Kasumi-1 (cell line): ENCODE measurements around the gene ZPR1.
A peak's percentile ranks its signal among the peaks of the same experiment; 100 is the strongest.
"Not testable (repeated sequence)": the region's sequence is repeated elsewhere in the genome, so short reads cannot be mapped to it uniquely, and the experiment has no call there.

ENCODE experiments used
- DNase-seq, 2 experiments: peaks; one replicate each; lab custom pipeline; 2025; lab: John Stamatoyannopoulos, UW

ZPR1 gene

DNA sequence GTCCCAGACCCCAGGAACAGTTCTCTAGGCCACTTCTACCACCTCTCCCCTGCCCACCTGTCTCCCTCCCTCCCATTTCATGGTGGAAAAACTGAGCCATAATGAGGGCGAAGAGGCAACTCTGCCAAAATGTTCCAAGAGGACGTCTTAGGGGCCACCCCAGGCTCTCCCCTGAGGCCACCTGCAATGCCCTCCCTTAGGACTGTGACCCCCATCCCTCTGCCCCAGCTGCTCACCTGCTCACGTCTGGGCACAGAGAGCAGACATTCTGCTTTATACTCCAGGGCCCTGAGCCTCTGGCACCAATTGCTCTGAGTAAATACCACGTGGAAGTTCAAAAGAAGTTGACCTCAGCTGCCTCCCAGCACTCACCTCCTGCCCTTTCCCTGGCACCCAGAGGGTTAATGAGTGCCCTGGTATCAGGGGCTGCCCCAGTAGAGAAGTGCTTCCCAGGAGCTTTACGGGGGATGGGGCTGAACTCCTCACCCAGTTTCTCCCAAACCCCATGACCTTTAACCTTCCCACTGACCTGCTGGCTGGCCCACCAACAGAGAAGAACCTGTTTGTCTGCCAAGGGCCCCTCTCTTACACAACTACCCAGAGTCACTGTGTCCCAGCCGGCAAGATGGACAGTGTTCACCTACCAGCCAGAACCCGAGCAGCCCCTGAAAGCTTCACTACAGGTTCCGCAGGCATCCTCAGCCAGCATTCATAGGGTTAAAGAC is 4.5 kb upstream of the ZPR1 start:
- DNase-seq, result no peak

DNA sequence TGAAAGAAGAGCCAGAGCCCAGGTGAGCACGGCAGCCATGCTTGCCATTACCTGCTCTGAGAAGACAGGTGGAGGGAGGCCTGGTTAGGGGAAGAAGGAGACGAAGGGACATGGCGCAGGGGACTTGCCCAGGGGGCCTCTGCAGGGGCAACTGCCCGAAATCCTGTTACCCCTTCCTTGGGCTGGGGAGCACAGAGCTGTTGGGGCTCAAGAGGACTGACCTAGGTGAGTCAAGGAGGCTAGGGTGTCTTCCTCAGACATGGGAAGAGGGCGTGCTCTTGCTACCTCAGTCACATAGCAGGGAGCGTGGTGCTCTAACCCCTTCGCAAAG is 4.0 kb upstream of the ZPR1 start, which contains the start of gene APOA5:
APOA5 (minus strand) TSS at position 67 of the 331 bp plus-strand sequence; CDS start at position 48, 19 bp downstream.
- no peak for DNase-seq

DNA sequence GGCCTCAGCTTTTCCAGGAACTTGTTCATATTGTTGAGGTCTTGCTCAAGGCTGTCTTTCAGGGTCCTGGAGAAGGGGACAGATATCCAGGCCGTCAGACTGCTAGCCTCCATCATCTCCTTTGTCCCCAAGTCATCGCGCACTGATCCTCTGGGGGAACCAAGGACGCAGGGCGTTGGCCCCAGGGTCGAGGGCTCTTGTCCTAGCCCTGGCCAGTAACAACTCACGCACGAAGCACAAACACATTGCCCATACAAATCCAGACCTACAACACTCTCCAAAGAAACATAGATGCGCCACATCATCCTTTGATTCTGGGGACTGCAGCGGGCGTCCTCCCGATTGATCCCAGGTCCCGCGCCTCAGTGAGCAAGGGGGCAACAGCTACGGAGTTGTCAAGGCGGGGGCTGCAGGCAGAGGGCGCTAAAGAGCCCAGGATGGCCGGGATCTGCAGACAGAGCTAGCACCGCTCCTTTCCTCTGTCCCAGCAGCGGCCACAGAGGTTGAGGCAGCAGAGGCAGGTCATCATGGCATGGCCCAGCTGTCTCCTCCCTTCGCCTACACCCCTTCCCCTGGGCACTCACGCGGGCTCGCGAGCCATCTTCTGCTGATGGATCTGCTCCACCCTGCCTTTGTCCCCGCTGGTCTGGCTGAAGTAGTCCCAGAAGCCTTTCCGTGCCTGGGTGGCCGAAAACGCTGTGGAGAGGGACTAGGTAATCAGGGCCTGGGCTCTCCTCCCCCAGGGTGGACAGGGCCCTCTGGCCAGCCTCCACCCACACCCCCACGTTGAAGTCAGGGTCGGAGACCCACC is 3.4 kb upstream of the ZPR1 start:
- DNase-seq, result peak; percentile 55 to 78

DNA sequence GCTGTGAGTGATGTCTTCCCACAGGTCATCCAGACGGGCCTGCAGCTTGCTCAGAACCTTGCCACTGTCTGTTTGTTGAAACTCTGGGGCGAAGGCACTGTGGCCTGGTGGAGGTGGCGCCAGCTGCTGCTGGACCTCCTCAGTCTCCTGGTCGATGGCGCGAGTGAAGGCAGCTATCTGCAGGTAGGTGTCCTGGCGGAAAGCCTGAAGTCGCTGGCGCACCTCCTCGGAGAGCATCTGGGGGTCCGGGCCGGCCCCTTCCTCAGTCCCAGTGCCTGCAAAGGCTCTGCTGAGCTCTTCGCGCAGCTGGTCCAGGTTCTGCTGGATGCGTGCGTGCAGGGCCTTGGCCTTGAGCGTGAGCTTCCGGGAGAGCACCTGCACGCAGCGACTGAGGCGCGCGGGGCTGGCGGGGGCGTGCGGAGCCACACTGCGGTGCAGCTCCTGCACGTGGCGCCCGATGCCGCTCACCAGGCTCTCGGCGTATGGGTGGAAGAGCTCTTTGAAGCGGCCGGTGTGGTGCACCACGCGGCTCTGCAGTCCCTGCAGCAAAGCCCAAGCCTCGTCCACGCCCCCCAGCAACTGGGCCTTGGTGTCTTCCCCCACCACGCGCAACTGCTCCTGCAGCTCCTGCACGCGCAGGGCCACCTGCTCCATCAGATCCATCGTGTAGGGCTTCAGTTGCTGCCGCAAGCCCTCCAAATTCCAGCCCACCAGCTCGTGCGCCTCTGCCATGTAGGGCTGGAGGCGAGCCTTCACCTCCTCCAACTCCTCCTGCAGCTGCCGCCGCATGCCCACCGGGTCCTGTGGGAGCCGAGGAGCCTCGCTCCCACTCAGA is 2.6 kb upstream of the ZPR1 start:
- no peak for DNase-seq

DNA sequence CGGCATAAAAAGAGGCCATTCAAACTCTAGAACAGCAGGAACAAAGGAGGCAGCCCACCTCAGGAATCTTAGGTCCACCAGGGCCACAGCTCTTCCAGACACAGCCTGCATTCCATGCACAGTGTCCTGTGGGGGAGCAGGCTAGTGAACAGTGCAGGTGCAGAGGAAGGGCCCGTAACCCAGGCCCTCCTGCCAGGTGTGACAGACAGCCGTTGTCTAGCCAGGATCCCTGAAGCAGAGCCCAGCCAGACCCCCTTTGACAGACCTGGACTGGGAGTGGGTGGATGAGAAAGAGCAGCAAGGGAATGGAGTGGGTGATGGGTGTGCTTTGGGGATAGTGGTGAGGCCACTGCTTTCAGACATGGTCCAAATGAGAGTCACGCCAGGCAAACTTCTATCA is 1.2 kb upstream of the ZPR1 start:
- no peak for DNase-seq

DNA sequence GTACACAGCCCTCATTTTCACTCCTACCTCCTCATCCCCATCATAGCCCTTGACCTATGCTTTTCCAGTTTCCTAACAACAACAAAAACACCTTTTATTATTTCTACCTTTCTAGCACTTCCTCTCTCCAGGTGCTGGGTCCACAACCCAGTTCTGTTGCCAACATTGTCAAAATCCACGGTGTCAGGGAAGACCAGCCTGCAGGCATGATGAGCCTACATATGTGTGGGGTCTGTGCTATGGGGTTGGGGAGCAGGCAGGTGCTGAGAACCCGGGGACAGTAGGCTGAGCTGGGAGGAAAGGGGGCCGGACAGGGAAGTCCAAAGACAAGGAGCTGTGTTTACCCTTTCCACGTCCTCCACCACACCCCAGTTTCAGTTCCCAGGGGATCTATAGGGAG is 711 bp upstream of the ZPR1 start:
- DNase-seq, result no peak

DNA sequence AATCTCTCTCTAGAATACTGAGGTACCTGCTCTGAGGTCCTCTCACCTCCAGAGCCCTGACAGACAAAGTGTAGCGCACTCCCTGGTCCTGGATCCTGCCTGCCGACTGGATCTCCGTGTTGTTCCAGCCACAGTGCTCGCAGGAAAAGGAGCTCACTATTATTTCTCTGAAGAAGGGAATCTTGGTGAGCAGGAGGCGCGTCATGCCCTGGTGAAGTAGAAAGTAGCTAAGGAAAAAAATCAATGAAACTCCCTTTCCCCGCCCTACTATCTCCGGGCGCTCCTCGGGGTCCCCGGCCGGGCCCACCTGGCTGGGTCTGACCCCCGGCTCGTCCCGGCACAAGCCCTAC is 412 bp downstream of the ZPR1 start:
- no peak for DNase-seq

DNA sequence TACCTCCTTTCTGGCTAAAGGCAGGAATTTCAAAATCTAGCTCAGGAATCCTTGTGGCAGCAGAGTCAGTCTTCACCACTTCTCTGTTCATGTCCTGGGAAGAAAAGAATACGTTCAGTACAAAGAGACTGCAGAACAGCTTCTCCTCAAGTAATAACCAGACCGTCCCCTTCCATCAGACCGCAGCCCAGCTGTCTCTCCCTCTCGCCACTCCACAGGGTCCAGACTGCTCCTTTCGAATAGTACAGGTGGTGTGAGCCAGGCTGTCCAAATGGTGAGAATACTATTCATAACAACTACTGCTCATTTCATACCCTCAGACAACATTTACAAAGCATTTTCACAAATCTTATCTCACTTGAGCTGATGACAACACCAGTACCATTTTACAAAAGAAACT is 857 bp downstream of the ZPR1 start:
- DNase-seq, result no peak

DNA sequence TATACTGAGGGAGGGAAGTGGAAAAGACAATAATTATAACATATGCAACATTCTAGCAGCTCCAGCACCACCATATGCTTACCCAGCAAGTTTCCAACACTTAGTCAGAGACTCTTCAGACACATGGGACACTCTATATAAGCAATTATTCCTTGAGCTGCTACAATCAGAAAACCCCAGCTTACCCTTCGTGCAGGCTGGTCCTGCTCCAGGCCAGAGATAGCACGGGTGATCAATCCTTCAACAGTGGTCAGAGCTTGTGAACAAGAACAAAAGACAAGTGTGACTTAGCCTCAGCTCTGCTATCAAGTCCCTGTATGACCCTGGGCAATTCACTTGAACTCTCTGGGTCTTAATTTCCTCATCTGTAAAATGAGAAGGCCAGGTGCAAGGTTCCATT is 1.5 kb downstream of the ZPR1 start:
- no peak for DNase-seq

DNA sequence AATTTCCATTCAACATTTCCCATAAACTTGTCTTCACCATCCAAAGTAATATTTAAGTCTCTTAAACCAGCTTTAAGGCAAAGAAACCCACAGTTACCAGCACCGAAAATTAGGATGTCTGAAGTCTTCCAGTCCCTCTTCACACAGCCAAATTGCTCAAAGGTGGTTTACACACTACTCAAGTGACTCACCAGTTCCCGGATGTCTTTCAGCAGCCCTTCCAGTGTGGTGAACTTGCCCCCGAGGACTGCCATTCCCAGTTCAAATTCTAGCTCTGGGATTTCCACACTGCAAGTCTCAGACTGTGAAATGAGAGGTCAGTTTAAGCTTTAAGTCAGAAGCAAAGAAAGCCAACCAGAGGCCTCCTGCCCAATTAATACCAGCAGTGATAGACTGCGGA is 5.1 kb downstream of the ZPR1 start:
- DNase-seq, result no peak

DNA sequence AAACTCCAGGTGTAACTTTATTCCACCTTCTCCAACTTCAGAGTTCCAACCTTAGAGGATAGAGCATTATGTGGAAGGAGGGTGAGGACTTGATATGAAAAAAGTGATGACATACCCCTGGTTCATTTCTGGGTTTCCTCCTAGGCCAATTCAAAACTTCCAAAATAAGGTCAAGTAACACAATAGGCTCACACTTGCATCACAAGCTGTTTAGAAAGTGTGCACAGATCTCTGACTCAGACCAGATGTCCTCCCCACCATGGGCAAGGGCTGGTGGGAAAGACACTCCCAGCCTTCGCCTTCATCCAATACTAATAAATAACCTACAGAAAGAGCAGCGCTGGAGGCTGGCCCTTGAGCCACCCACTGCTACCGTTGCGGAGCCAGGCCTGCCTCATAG is 9.3 kb downstream of the ZPR1 start:
- no peak for DNase-seq

DNA sequence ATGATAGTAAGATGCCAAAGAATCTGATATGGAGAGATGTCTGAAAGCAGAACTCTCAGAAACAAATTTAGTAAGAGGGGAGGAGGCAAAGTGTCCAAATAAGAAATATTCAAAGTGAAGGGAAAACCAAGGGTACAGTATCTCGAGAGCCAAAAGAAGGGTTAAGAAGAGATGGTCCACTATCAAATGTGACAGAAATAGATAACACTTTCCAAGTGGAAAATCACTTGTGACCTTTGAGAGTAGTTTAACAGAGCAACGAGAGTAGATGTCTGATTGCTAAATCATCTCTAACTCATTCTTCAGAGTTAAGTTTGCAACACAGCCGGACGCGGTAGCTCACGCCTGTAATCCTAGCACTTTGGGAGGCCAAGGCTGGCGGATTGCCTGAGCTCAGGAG is 10.8 kb downstream of the ZPR1 start:
- no peak for DNase-seq

DNA sequence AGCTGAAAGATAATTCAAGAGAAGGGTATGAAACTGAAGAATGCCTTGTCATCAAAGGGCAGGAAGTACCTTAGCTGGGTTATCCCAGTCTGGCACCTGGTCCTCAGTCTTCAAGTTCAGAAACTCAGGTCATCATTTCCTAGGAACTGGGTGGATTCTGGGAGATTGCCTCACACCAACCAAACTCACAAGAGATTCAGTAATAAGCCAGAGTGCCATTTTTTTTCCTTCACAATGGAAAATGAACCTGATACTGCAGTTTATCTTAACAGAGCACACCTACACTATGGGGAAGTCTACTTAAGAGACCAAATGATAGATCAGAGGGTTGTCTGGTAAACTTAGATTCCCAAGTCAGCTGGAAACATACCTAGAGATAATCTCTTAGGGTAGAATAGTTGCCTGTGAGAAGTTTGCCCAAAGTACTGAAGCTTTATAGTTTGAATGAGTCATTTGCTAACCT is 11.3 kb downstream of the ZPR1 start:
- no peak for DNase-seq

DNA sequence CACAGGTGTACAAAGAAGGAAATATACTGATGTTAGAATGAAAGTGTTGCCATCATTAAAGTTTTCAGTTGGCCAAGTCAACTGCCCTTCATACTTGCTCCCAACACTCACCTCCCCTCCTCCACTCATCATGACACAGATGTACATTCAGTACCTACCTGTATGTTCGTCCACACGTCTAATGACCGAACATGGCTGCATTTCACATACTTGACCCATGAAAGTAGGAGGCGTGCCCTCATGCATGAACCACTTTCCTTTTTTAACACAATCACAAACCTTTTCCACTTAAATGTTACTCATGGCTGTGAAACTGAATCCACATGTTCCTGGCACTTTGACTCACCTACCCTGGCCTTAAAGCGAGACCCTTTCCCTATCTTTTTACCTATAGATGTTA is 11.8 kb downstream of the ZPR1 start:
- no peak for DNase-seq

DNA sequence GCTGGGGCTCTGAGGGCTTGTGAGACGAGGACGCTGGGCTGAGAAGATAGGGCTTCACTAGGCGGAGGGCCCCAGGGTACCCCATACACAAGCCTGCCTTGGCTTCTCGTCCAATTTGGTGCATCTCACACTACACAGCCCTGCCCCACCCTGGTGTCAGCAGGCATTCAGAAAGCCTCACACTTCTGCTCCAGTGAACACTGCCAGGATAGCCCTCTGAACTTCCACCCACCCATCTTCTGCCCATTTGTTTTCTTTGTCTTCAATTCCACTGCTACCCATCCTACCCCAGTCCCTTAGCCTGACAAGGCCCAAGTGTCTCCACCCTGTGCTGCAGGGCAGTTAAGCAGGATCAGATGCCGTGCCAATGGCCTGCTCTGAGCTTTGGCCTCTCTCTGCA is 13.2 kb downstream of the ZPR1 start:
- no peak for DNase-seq

DNA sequence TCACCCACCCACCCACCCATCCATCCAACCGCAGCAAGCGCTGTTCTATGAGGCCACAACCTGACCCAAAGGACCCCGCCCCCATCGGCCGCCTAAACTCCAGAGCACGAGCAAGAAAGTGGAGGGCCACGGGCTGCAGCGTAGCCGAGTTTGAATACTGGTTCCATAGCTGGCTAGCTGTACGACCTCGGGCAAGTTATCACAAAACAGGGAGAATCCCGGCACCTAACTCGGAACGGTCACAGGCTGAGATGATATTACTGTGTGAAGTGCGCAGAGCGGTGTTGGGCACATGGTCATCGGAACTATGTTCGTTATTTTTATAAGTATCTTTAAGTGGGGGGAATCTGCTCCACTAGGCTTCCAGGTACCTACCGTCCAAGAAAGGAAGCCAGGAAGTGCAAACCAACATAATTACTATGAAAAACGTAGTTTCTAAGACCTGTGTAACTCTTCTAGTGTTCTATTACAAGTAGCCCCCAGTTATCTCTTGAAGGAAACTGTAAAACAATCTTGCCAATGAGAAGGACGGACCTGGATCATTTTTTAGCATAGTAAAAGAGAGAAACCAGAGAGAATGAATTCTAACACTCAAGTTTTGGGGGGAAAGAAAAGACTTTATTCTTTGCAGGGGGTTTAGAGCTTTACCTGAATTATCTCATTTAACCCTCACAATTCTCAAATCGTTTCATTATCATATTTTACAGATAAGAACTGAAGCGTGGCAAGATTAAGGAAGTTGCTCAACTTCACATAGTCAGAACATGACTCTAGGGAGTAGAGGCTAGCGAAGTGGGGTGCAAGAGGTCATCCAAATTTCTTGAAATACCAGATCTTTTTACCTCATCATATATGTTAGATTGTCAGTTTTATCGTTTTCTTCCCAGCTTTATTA is 14.4 kb downstream of the ZPR1 start:
- DNase-seq, result peak; percentile 69 to 74

DNA sequence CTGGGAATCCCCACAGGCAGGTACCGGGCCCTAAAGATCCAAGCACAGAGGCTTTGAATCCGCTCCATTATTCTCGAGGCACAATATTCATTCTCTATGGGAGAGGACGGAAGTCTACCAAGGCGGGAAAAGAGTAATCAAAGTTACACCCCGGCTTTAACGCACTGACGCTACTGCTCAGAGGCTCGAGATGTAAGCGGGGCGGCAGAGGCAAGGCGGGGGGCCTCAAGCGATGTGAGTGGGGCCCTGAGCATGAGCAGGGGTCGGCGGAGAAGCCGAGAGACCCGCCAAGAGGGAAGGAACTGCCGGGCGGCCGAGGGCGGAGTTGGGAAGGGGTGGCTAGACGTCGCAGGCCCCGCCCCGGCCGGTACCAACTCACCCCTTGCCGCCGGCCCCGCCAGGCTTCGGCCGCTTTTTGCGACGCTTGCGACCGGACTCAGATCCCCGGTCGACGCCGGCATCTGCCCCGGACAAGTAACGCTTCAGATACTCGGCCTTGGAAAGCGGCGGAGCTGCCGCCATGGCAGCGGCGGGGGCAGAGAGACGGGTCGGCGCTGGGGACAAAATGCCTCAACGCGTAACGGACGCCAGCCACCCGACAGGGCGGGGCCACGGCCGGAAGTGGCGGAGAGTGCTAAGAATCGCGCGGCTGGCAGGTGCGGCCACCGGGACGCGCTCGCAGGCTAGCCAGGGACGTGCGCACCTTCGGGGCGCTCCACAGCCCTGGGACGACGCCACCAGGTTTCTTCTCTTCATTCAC is 15.2 kb downstream of the ZPR1 start, which contains the start of gene BUD13:
BUD13 (minus strand) TSS at position 545 of the 760 bp plus-strand sequence; CDS start at position 522, 23 bp downstream.
- DNase-seq, result peak; percentile 77 to 86

DNA sequence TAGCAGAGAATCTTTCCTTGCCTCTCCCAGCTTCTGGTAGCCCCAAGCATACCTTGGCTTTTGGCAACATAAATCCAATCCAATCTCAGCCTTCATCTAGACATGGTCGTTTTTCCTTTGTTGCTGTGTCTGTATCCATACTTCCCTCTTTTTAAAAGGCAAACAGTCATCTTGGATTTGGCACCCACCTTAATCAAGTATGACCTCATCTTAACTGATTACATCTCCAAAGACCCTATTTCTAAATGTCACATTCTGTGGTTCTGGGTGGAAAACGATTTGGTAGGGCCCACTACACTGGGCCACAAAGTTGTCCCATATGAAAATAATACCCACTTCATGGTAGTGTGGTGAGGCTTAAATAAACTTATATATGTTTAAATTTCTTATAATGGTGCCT is 15.9 kb downstream of the ZPR1 start:
- DNase-seq, result no peak

DNA sequence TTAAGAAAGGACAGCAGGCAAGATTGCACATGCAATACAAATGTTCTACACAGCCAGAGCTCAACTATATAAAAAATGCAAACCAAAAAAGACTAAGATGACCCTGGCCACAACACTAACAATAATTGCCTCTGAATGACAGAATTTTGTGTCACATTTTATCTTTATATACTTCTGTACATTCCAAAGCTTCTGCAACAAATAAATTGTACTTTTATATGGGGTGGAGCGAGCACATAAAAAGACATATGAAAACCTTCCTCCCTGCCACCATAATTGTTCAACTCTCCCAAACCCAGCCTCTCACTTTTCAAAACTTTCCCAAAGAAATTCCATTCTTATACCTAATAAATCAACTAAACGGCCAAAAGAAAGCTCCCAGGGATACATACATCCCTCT is 25.7 kb downstream of the ZPR1 start:
- DNase-seq, result no peak

DNA sequence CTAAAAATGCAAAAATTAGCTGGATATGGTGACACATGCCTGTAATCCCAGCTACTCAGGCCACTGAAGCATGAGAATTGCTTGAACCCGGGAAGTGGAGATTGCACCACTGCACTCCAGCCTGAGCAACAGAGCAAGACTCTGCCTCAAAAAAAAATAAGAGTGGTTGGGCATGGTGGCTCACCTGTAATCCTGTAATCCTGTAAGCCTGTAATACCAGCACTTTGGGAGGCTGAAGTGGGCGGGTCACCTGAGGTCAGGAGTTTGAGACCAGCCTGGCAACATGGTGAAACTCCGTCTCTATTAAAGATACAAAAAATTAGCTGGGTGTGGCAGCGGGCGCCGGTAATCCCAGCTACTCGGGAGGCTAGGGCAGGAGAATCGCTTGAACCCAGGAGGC is 31.8 kb downstream of the ZPR1 start:
- not testable (repeated sequence) for DNase-seq
